ENCODE data around the gene RECQL.

- no peak for TF ChIP-seq CTCF (IDR thresholded peaks at IDR 0.05 in 4 of 5, conservative IDR thresholded peaks at IDR 0.05 in 1 of 5)
- no peak for TF ChIP-seq POLR2A (IDR thresholded peaks at IDR 0.05)
These were observed 73.2 kb downstream of the RECQL start for GRCh38 chr12:21428241-21428640.
